B cell (primary cell): ENCODE measurements around the gene TOX2. TPM values are rescaled to one million over a fixed set of nuclear protein-coding genes. Genes with fewer than 3 reads are reported as not detected.

Experiments used
- ATAC-seq: fragments of 200-7000 bp; cut with Tn5 transposase; one replicate; pipeline ENCODE4 v1.10.0; 2021; ENCODE audit warnings: low read depth, mild to moderate bottlenecking, moderate number of reproducible peaks, moderate library complexity
- CTCF ChIA-PET: fragments of 350-600 bp; sonication (Branson Sonifier 250); formaldehyde crosslinking; loops from one replicate; lab custom pipeline; 2021; ENCODE audit warnings: antibody characterized with exemption, inconsistent platforms; lab: Charles Lee
- POLR2A ChIA-PET: fragments of 350-600 bp; sonication (Branson Sonifier 250); formaldehyde crosslinking; loops from one replicate; lab custom pipeline; 2021; ENCODE audit warnings: antibody characterized with exemption; lab: Charles Lee
- DNase-seq: peaks from one replicate; pipeline ENCODE4 v3.0.0; 2013
- H2AFZ ChIP-seq: 2 replicates; pipeline ENCODE4 v1.6.1; 2012; ENCODE audit warnings: mild to moderate bottlenecking, low read depth, low read length; ENCODE audit not compliant: insufficient read depth, poor library complexity, severe bottlenecking
- H3K27ac ChIP-seq, 2 donors: 1 replicate in 1 of 2; 2 replicates in 1 of 2; pipeline ENCODE4 v1.5.1; 2012 to 2013; ENCODE audit warnings: low read length in 2 of 2, mild to moderate bottlenecking in 2 of 2, moderate library complexity in 1 of 2
- H3K27me3 ChIP-seq, 4 experiments: fragments of 200-600 bp in 1 of 4; sonication (generic) in 1 of 4; replicated peaks in 1 of 4; 1 replicate in 2 of 4; 2 replicates in 2 of 4; pipeline versions ENCODE4 v1.6.1 to v1.7.0; 2013 to 2016; ENCODE audit warnings: low read length in 3 of 4, mild to moderate bottlenecking in 2 of 4, mixed read lengths in 1 of 4, moderate library complexity in 1 of 4; ENCODE audit not compliant: insufficient read depth in 4 of 4, control insufficient read depth in 3 of 4; ENCODE audit errors: control extremely low read depth in 1 of 4
- H3K36me3 ChIP-seq, 2 experiments: replicated peaks in 1 of 2; 1 replicate in 1 of 2; 2 replicates in 1 of 2; pipeline versions ENCODE4 v1.6.1 to v1.7.1; 2013; ENCODE audit warnings: low read length in 1 of 2; ENCODE audit not compliant: insufficient read depth in 2 of 2, control insufficient read depth in 1 of 2; ENCODE audit errors: control extremely low read depth in 1 of 2, extremely low read depth in 1 of 2
- H3K4me1 ChIP-seq, 2 donors: fragments of 200-600 bp in 1 of 2; sonication (generic) in 1 of 2; 1 replicate in 1 of 2; 2 replicates in 1 of 2; pipeline versions ENCODE4 v1.5.1 to v1.6.1; 2013 to 2017; ENCODE audit warnings: low read length in 2 of 2; ENCODE audit not compliant: control insufficient read depth in 2 of 2, insufficient read depth in 2 of 2
- H3K4me2 ChIP-seq: replicated peaks from 2 replicates; pipeline ENCODE3; 2012; ENCODE audit warnings: mild to moderate bottlenecking, low read depth, low read length; ENCODE audit not compliant: poor library complexity, severe bottlenecking
- H3K4me3 ChIP-seq, 5 experiments: fragments of 200-600 bp in 1 of 5; sonication (generic) in 1 of 5; 1 replicate in 3 of 5; 2 replicates in 2 of 5; pipeline versions ENCODE4 v1.5.1 to v1.7.0; 2011 to 2016; ENCODE audit warnings: low read length in 4 of 5, mild to moderate bottlenecking in 4 of 5, low read depth in 2 of 5, control low read depth in 1 of 5, moderate library complexity in 1 of 5; ENCODE audit not compliant: insufficient read depth in 1 of 5; ENCODE audit errors: control extremely low read depth in 1 of 5, extremely low read depth in 1 of 5
- H3K79me2 ChIP-seq: fragments of 200-600 bp; sonication (generic); one replicate; pipeline ENCODE4 v1.6.0; 2016; ENCODE audit warnings: low read length; ENCODE audit not compliant: control insufficient read depth, insufficient read depth
- H3K9ac ChIP-seq: fragments of 200-600 bp; sonication (generic); 2 replicates; pipeline ENCODE4 v1.6.1; 2017; ENCODE audit warnings: mild to moderate bottlenecking, low read length, moderate library complexity
- H3K9me3 ChIP-seq, 3 donors: one replicate each; pipeline versions ENCODE4 v1.6.1 to v1.7.1; 2013; ENCODE audit warnings: low read length in 2 of 3; ENCODE audit not compliant: control insufficient read depth in 2 of 3, insufficient read depth in 1 of 3; ENCODE audit errors: control extremely low read depth in 1 of 3
- H4K20me1 ChIP-seq: 2 replicates; pipeline ENCODE4 v1.6.0; 2012; ENCODE audit warnings: mild to moderate bottlenecking, low read length; ENCODE audit not compliant: insufficient read depth, control insufficient read depth, poor library complexity, severe bottlenecking
- H3K27ac Mint-ChIP-seq: one replicate; pipeline ENCODE4 v1.8.0; 2021; ENCODE audit warnings: mixed read lengths
- H3K27me3 Mint-ChIP-seq: one replicate; pipeline ENCODE4 v1.8.0; 2021; ENCODE audit warnings: mixed read lengths
- H3K4me1 Mint-ChIP-seq: one replicate; pipeline ENCODE4 v1.8.0; 2021; ENCODE audit warnings: mixed read lengths
- H3K4me3 Mint-ChIP-seq: one replicate; pipeline ENCODE4 v1.8.0; 2021; ENCODE audit warnings: mixed read lengths
- H3K9me3 Mint-ChIP-seq: one replicate; pipeline ENCODE4 v1.8.0; 2022; ENCODE audit warnings: mixed read lengths; ENCODE audit not compliant: insufficient read depth
- EZH2 ChIP-seq: IDR thresholded peaks from 2 replicates; pipeline ENCODE4 v1.6.1; 2012; ENCODE audit warnings: borderline replicate concordance, low read depth, mild to moderate bottlenecking, moderate library complexity, low read length; ENCODE audit not compliant: insufficient read depth, poor library complexity, severe bottlenecking
- WGBS: methylation state at CpG from one replicate; pipeline ENCODE4 v1.1.5; 2013; ENCODE audit warnings: missing lambda C conversion rate; ENCODE audit not compliant: insufficient coverage; 5-methylcytosine and 5-hydroxymethylcytosine counted together
- intact Hi-C: fragments of 100-400 bp; cut with micrococcal nuclease; formaldehyde crosslinking; loops from one replicate; pipeline ENCODE4 v1.10.0; 2022
- polyA plus RNA-seq: library from polyadenylated mRNA; depleted of rRNA; stranded (reverse); fragments of >200 nt; gene quantifications from 2 replicates; pipeline ENCODE4 v1.2.3, GENCODE V29; 2012
- total RNA-seq, 2 donors: library from RNA; stranded (reverse); fragments of 120-200 nt in 1 of 2; gene quantifications; 1 replicate in 1 of 2; 2 replicates in 1 of 2; pipeline versions ENCODE4 v1.2.3 to v1.2.4, GENCODE V29; 2013 to 2022
- TF ChIP-seq, protein P1 (sequence below): fragments of 200-600 bp; IDR thresholded peaks from one replicate; pipeline ENCODE4 v1.8.0; 2022; ENCODE audit warnings: antibody characterized with exemption, mild to moderate bottlenecking

The TOX2 gene
- total and polyA plus RNA-seq, 2 donors (not counting 1 experiment from before 2014, with no cell fraction given) = 1.2 to 4.1 TPM

DNA sequence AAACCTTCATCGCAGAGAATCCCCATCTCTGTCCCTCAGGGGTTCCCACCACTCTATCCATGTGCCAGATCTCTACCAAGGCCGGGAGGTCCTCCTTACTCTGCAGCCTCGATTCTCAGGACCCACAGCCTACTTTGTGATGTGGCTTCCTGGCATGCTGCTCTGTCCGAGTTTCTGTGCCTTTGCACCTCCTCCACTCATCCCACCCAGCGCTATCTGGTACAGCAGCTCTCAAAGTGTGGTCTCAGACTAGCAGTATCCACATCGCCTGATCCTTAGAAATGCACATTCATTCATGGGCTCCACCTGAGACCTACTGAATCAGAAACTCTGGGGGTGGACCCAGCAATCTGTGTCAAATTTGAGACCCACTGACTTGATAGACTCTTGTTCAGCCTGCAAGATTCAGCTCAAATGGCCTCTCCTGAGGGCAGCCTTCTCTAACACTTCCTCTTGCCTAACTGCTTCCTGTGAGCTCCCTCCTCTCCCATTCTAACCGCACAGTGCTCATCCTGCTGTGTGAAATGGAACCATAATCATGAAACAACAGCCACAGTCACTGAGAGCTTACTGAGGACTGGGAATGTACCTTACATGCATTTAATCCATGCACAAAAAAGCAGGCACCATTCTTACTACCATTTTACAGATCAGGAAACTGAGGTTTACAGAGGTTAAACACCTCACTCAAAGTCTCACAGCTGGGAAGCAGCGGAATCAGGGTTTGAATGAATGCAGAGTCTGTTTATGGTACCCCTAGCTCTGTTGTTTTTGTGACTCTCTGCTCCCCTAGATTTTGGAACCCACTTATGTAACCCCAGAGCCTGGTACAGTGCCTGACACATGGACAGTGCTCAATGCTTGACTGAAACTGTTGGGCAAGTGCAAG, 202.9 kb downstream of the TOX2 start:
- Histone ChIP-seq H3K9me3 (no peaks in the 10 kb centered on the region), H3K4me1 (no peaks in the 10 kb centered on the region), H3K27ac (no peak overlapping the region), H3K4me3 (no peak overlapping the region), H2AFZ (no peak overlapping the region), H3K36me3 (no peaks in the 10 kb centered on the region), H3K9ac (no peak overlapping the region), H3K4me2 (no peak overlapping the region), H4K20me1 (no peaks in the 10 kb centered on the region), H3K27me3 (peaks cover 0 to 19% (median 5%) of the 10 kb centered on the region in 4 experiments), H3K79me2 (no peaks in the 10 kb centered on the region)
- Mint-ChIP-seq H3K4me1 (peaks cover 3% of the 10 kb centered on the region), H3K9me3 (no peaks in the 10 kb centered on the region), H3K27ac (no peak overlapping the region), H3K4me3 (no peak overlapping the region), H3K27me3 (peaks cover 50% of the 10 kb centered on the region)
- no peak for TF ChIP-seq EZH2
- TF ChIP-seq, protein P1, sequence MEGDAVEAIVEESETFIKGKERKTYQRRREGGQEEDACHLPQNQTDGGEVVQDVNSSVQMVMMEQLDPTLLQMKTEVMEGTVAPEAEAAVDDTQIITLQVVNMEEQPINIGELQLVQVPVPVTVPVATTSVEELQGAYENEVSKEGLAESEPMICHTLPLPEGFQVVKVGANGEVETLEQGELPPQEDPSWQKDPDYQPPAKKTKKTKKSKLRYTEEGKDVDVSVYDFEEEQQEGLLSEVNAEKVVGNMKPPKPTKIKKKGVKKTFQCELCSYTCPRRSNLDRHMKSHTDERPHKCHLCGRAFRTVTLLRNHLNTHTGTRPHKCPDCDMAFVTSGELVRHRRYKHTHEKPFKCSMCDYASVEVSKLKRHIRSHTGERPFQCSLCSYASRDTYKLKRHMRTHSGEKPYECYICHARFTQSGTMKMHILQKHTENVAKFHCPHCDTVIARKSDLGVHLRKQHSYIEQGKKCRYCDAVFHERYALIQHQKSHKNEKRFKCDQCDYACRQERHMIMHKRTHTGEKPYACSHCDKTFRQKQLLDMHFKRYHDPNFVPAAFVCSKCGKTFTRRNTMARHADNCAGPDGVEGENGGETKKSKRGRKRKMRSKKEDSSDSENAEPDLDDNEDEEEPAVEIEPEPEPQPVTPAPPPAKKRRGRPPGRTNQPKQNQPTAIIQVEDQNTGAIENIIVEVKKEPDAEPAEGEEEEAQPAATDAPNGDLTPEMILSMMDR = no peak
- ATAC-seq = no peak
- intact Hi-C loops = loop anchor here (5.0 kb wide), 1 partner anchor 750 kb away; no protein-coding TSS in a partner anchor
- 83% methylated on average over 8 of the region's 8 CpGs for WGBS
- CTCF ChIA-PET = interaction anchor here (1.0 to 7.8 kb wide), 10 partner anchors 10 to 367 kb away, joined by 3 to 78 read pairs (median 6); partner anchors contain the start of gene FITM2
- no peak for DNase-seq
- POLR2A ChIA-PET = no interaction called here
